GM18909 (cell line): Measurements from ENCODE around the gene TXN2.
"Not testable (repeated sequence)": the region's sequence is repeated elsewhere in the genome, so short reads cannot be mapped to it uniquely, and the experiment has no call there.

Experiments
- ATAC-seq: cut with Tn5 transposase; IDR thresholded peaks from one replicate; pipeline ENCODE4 v1.9.1; 2021; ENCODE audit warnings: mild to moderate bottlenecking; ENCODE audit not compliant: unreplicated experiment, poor library complexity

TXN2 gene

GRCh38 chr22:36457688-36458450, 23.6 kb downstream of the TXN2 start:
- ATAC-seq, result no peak

GRCh38 chr22:36456464-36456845, 25.0 kb downstream of the TXN2 start:
- ATAC-seq, result no peak

GRCh38 chr22:36455571-36456463, 25.6 kb downstream of the TXN2 start:
- ATAC-seq, result no peak

GRCh38 chr22:36454916-36455570, 26.4 kb downstream of the TXN2 start:
- ATAC-seq, result peak; percentile 60

GRCh38 chr22:36453855-36454378, 27.5 kb downstream of the TXN2 start:
- ATAC-seq, result no peak

- not testable (repeated sequence) for ATAC-seq
These were observed 28.3 kb downstream of the TXN2 start for GRCh38 chr22:36452978-36453607.

GRCh38 chr22:36452250-36452977, 29.0 kb downstream of the TXN2 start:
- ATAC-seq, result no peak

- not testable (repeated sequence) for ATAC-seq
These were observed 30.5 kb downstream of the TXN2 start for GRCh38 chr22:36450923-36451322.

GRCh38 chr22:36449596-36450175, 31.8 kb downstream of the TXN2 start:
- ATAC-seq, result no peak

- ATAC-seq, result no peak
These were observed 33.8 kb downstream of the TXN2 start for GRCh38 chr22:36447632-36448031.

GRCh38 chr22:36445158-36445668, 36.2 kb downstream of the TXN2 start:
- ATAC-seq, result no peak

- no peak for ATAC-seq
These were observed 38.2 kb downstream of the TXN2 start for GRCh38 chr22:36443198-36443770.

- no peak for ATAC-seq
These were observed 38.8 kb downstream of the TXN2 start for GRCh38 chr22:36442506-36443197.

GRCh38 chr22:36440429-36441002, 40.9 kb downstream of the TXN2 start:
- no peak for ATAC-seq

- ATAC-seq, result no peak
These were observed 41.8 kb downstream of the TXN2 start for GRCh38 chr22:36439481-36440271.

GRCh38 chr22:36435516-36436415, 45.7 kb downstream of the TXN2 start:
- ATAC-seq, result no peak
